HL-60/S4 (cell line): ENCODE results near the gene ZMYM3.

Experiments
- in situ Hi-C: fragments of 300-500 bp; cut with MboI; formaldehyde crosslinking; loops from 2 replicates; pipeline ENCODE4 v1.14.3; 2022; ENCODE audit warnings: low sequenced_read_pairs

Gene ZMYM3

GRCh38 chrX:71253253-71254091 is 468 bp downstream of the ZMYM3 start:
- in situ Hi-C loops: no loop called here

- in situ Hi-C loops: no loop called here
These were observed 1.7 kb downstream of the ZMYM3 start for GRCh38 chrX:71252221-71252620.

GRCh38 chrX:71251466-71251973 is 2.4 kb downstream of the ZMYM3 start:
- in situ Hi-C loops: no loop called here

GRCh38 chrX:71250841-71251240 is 3.1 kb downstream of the ZMYM3 start:
- in situ Hi-C loops: no loop called here

- in situ Hi-C loops: no loop called here
These were observed 8.8 kb downstream of the ZMYM3 start for GRCh38 chrX:71245159-71245558.

GRCh38 chrX:71244359-71245128 is 9.4 kb downstream of the ZMYM3 start:
- in situ Hi-C loops: no loop called here

GRCh38 chrX:71241301-71241700 is 12.6 kb downstream of the ZMYM3 start:
- in situ Hi-C loops: no loop called here

GRCh38 chrX:71239781-71240180 is 14.2 kb downstream of the ZMYM3 start:
- in situ Hi-C loops: no loop called here

GRCh38 chrX:71236836-71237235 is 17.1 kb downstream of the ZMYM3 start:
- in situ Hi-C loops: no loop called here

GRCh38 chrX:71235482-71235881 is 18.5 kb downstream of the ZMYM3 start:
- in situ Hi-C loops: no loop called here

GRCh38 chrX:71228063-71228642 is 25.8 kb downstream of the ZMYM3 start:
- in situ Hi-C loops: no loop called here

- in situ Hi-C loops: no loop called here
These were observed 26.4 kb downstream of the ZMYM3 start for GRCh38 chrX:71227370-71228062.

GRCh38 chrX:71225676-71226075 is 28.3 kb downstream of the ZMYM3 start:
- in situ Hi-C loops: no loop called here

GRCh38 chrX:71225009-71225408 is 28.9 kb downstream of the ZMYM3 start:
- in situ Hi-C loops: no loop called here

- in situ Hi-C loops: no loop called here
These were observed 29.7 kb downstream of the ZMYM3 start for GRCh38 chrX:71224098-71224708.

- in situ Hi-C loops: no loop called here
These were observed 31.0 kb downstream of the ZMYM3 start, which contains the start of gene GJB1 for GRCh38 chrX:71222929-71223328. TSS of gene GJB1 (plus strand) at chrX:71223224. CDS start at chrX:71223708, 484 bp downstream.

- in situ Hi-C loops: no loop called here
These were observed 32.8 kb downstream of the ZMYM3 start for GRCh38 chrX:71221145-71221544.

GRCh38 chrX:71217298-71217697 is 36.6 kb downstream of the ZMYM3 start:
- in situ Hi-C loops: no loop called here

- in situ Hi-C loops: no loop called here
These were observed 37.5 kb downstream of the ZMYM3 start for GRCh38 chrX:71216485-71216884.

- in situ Hi-C loops: no loop called here
These were observed 38.5 kb downstream of the ZMYM3 start for GRCh38 chrX:71215338-71215912.
